ENCODE results near the gene ALPG. TPM values are rescaled to one million over a fixed set of nuclear protein-coding genes. Genes with fewer than 3 reads are reported as not detected.
"Not testable (repeated sequence)": the region's sequence is repeated elsewhere in the genome, so short reads cannot be mapped to it uniquely, and the experiment has no call there.

Gene ALPG
- total RNA-seq, 3 donors from 2014 or later: not detected

- no peak overlapping the region for H3K27ac ChIP-seq
- intact Hi-C loops (cut with DNase I; ENCODE audit: low total_unique reads): no loop called here
- no peak overlapping the region for H3K4me3 ChIP-seq
- peaks cover 0 to 6% of the 10 kb centered on the region in 2 donors for H3K27me3 ChIP-seq
- DNase-seq (ENCODE audit: low spot score in 2 of 2): peak in 1 of 2 donors; percentile 25
- no peaks in the 10 kb centered on the region for H3K36me3 ChIP-seq
- H3K4me1 ChIP-seq: no peaks in the 10 kb centered on the region
- TF ChIP-seq POLR2AphosphoS5 (IDR thresholded peaks at IDR 0.05): no peak
- no peak for TF ChIP-seq POLR2A (IDR thresholded peaks at IDR 0.05)
- TF ChIP-seq, protein P1, sequence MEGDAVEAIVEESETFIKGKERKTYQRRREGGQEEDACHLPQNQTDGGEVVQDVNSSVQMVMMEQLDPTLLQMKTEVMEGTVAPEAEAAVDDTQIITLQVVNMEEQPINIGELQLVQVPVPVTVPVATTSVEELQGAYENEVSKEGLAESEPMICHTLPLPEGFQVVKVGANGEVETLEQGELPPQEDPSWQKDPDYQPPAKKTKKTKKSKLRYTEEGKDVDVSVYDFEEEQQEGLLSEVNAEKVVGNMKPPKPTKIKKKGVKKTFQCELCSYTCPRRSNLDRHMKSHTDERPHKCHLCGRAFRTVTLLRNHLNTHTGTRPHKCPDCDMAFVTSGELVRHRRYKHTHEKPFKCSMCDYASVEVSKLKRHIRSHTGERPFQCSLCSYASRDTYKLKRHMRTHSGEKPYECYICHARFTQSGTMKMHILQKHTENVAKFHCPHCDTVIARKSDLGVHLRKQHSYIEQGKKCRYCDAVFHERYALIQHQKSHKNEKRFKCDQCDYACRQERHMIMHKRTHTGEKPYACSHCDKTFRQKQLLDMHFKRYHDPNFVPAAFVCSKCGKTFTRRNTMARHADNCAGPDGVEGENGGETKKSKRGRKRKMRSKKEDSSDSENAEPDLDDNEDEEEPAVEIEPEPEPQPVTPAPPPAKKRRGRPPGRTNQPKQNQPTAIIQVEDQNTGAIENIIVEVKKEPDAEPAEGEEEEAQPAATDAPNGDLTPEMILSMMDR (IDR thresholded peaks at IDR 0.05): no peak
- no peaks in the 10 kb centered on the region for H3K9me3 ChIP-seq
Observed at GRCh38 chr2:232400256-232401015, 6.2 kb upstream of the ALPG start.

DNA sequence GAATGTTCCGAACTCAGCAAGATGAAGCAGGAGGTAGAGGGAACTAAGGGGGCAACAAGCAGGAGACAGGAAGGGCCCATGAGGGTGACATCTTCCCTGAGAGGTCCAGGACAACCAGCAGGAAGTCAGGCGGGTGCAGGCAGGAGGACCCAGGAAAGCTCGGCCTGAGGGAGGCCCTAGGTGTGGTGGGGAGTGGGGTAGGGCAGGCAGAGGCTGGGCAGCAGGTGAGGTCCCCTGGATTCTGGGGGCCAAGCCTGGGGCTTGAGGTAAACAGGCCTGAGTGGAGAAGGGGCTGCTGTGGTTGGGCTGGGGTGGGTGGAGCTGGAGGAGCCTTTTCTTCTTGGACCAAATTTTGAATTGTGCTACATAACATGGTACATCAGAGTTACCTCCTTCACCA, 4.1 kb upstream of the ALPG start:
- Histone ChIP-seq H3K27ac (no peak overlapping the region), H3K4me3 (no peak overlapping the region), H3K27me3 (peaks cover 0 to 6% of the 10 kb centered on the region in 2 donors), H3K36me3 (no peaks in the 10 kb centered on the region), H3K9me3 (no peaks in the 10 kb centered on the region), H3K4me1 (no peaks in the 10 kb centered on the region)
- TF ChIP-seq POLR2A (IDR thresholded peaks at IDR 0.05): no peak
- TF ChIP-seq POLR2AphosphoS5 (IDR thresholded peaks at IDR 0.05): no peak
- TF ChIP-seq, protein P1 (IDR thresholded peaks at IDR 0.05): no peak
- no peak for DNase-seq (ENCODE audit: low spot score in 2 of 2)
- intact Hi-C loops (cut with DNase I; ENCODE audit: low total_unique reads): no loop called here

DNA sequence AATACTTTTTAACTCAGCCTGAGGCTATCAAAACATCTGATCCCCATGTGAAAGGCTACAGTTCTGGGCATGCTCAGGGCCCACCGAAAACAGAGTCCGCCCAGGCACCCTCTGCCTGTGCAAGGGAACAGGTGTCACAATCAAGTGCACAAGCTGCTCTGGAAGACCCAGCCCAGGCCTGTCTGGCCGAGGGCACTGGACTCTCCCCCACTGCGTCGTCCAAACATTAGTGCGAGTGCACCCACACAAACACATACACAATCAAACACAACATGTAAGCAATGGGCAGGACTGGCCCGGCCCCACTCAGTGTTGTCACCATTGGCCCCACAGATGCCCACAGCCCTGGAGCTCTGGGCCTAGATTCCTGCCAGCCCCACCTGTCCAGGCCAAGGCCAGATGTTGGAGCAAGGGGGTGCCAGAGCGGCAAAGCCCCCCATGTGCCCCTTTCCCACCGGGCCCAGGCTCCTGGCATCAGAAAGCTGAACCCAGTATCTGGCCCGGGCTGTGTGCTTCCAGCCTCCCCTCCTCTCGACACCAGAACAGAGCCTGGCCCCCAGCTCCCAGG, 617 bp upstream of the ALPG start:
- peaks cover 0 to 16% of the 10 kb centered on the region in 2 donors for H3K27me3 ChIP-seq
- H3K27ac ChIP-seq: no peak overlapping the region
- intact Hi-C loops (cut with DNase I; ENCODE audit: low total_unique reads): no loop called here
- no peaks in the 10 kb centered on the region for H3K36me3 ChIP-seq
- no peaks in the 10 kb centered on the region for H3K9me3 ChIP-seq
- DNase-seq (ENCODE audit: low spot score in 2 of 2): no peak
- TF ChIP-seq, protein P1 (IDR thresholded peaks at IDR 0.05): no peak
- TF ChIP-seq POLR2A (IDR thresholded peaks at IDR 0.05) (no peak), POLR2AphosphoS5 (IDR thresholded peaks at IDR 0.05) (no peak)
- H3K4me1 ChIP-seq: no peaks in the 10 kb centered on the region
- no peak overlapping the region for H3K4me3 ChIP-seq

DNA sequence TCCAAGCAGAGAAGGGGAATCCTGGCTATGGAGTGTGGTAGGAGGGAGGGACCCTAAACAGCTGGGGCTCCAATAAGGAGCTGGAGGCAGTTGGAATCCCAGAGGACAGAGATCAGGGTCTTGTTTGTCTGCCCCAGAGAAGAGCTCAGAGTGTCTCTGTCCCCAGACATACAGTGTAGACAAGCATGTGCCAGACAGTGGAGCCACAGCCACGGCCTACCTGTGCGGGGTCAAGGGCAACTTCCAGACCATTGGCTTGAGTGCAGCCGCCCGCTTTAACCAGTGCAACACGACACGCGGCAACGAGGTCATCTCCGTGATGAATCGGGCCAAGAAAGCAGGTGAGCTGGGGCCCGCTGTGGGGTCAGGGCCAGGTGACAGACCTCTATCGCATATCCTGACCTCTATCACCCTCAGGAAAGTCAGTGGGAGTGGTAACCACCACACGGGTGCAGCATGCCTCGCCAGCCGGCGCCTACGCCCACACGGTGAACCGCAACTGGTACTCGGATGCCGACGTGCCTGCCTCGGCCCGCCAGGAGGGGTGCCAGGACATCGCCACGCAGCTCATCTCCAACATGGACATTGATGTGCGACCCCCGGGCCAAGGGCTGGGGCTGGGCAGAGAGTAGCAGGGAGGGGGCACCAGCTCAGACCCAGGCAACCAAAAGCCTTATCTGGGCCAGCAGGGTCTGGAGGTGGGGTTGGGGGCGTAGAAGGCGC, 945 bp downstream of the ALPG start:
- intact Hi-C loops (cut with DNase I; ENCODE audit: low total_unique reads); H3K27ac ChIP-seq; DNase-seq (ENCODE audit: low spot score in 2 of 2); H3K9me3 ChIP-seq; H3K4me3 ChIP-seq; H3K4me1 ChIP-seq; H3K36me3 ChIP-seq: not testable (repeated sequence)
- peaks cover 0 to 13% of the 10 kb centered on the region in 2 donors for H3K27me3 ChIP-seq

GRCh38 chr2:232408269-232408668, 1.6 kb downstream of the ALPG start:
- H3K36me3 ChIP-seq; H3K9me3 ChIP-seq; H3K27ac ChIP-seq; H3K4me3 ChIP-seq; H3K4me1 ChIP-seq; intact Hi-C loops (cut with DNase I; ENCODE audit: low total_unique reads); DNase-seq (ENCODE audit: low spot score in 2 of 2): not testable (repeated sequence)
- peaks cover 0 to 13% of the 10 kb centered on the region in 2 donors for H3K27me3 ChIP-seq

DNA sequence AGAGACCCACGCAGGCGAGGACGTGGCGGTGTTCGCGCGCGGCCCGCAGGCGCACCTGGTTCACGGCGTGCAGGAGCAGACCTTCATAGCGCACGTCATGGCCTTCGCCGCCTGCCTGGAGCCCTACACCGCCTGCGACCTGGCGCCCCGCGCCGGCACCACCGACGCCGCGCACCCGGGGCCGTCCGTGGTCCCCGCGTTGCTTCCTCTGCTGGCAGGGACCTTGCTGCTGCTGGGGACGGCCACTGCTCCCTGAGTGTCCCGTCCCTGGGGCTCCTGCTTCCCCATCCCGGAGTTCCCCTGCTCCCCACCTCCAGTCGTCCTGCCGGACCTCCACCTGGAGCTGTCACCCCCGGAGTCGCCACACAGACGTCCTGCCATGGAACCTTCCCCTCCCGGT, 3.0 kb downstream of the ALPG start:
- H3K4me1 ChIP-seq; H3K36me3 ChIP-seq; intact Hi-C loops (cut with DNase I; ENCODE audit: low total_unique reads); H3K4me3 ChIP-seq; H3K9me3 ChIP-seq; DNase-seq (ENCODE audit: low spot score in 2 of 2); H3K27ac ChIP-seq: not testable (repeated sequence)
- peaks cover 0 to 17% of the 10 kb centered on the region in 2 donors for H3K27me3 ChIP-seq

Data from breast epithelium (tissue), 4 donors.